Gastrocnemius medialis (tissue), 4 donors: Measurements from ENCODE around the gene ABTB1.

Experiments
- CTCF ChIP-seq, 5 experiments: fragments of 450-650 bp in 3 of 5; fragments of 200-600 bp in 2 of 5; sonication (generic) in 2 of 5; IDR thresholded peaks in 4 of 5; conservative IDR thresholded peaks in 1 of 5; 1 replicate in 4 of 5; 2 replicates in 1 of 5; pipeline ENCODE4 v1.5.1; 2016 to 2019; ENCODE audit warnings: antibody characterized with exemption in 5 of 5, mild to moderate bottlenecking in 3 of 5, moderate library complexity in 3 of 5
- POLR2A ChIP-seq, 2 donors: fragments of 450-650 bp; IDR thresholded peaks; one replicate each; pipeline ENCODE4 v1.6.1; 2017; ENCODE audit warnings: antibody characterized with exemption in 2 of 2, mild to moderate bottlenecking in 2 of 2, moderate library complexity in 2 of 2

GRCh38 chr3:127625821-127626220 lies 46.9 kb upstream of the ABTB1 start:
- no peak for TF ChIP-seq CTCF (IDR thresholded peaks at IDR 0.05 in 4 of 5, conservative IDR thresholded peaks at IDR 0.05 in 1 of 5)
- no peak for TF ChIP-seq POLR2A (IDR thresholded peaks at IDR 0.05)
